Activated naive CD8-positive, alpha-beta T cell treated with anti-CD3 and anti-CD28 coated beads, Interleukin-2, amount 10 ng/mL, durations not matched to agents 7 days and 5 days (primary cell): Measurements from ENCODE around the gene DISP3. TPM values are rescaled to one million over a fixed set of nuclear protein-coding genes. Genes with fewer than 3 reads are reported as not detected.

Experiments
- ATAC-seq: fragments of 150-1000 bp; cut with Tn5 transposase; one replicate; pipeline ENCODE4 v1.10.0; 2021; ENCODE audit warnings: low read depth, moderate library complexity
- POLR2A ChIA-PET: fragments of 350-600 bp; sonication (Branson Sonifier 250); formaldehyde crosslinking; loops from one replicate; lab custom pipeline; 2021; ENCODE audit warnings: antibody characterized with exemption; lab: Charles Lee
- DNase-seq: peaks from one replicate; pipeline ENCODE4 v3.0.0; 2021
- H3K27ac Mint-ChIP-seq: one replicate; pipeline ENCODE4 v1.8.0; 2022; ENCODE audit warnings: mild to moderate bottlenecking, mixed read lengths
- H3K27me3 Mint-ChIP-seq: one replicate; pipeline ENCODE4 v1.8.0; 2022; ENCODE audit warnings: mild to moderate bottlenecking, moderate library complexity, mixed read lengths
- H3K36me3 Mint-ChIP-seq: one replicate; pipeline ENCODE4 v1.8.0; 2021; ENCODE audit warnings: mild to moderate bottlenecking, mixed read lengths
- H3K4me1 Mint-ChIP-seq: one replicate; pipeline ENCODE4 v1.8.0; 2021; ENCODE audit warnings: mixed read lengths
- H3K4me3 Mint-ChIP-seq: one replicate; pipeline ENCODE4 v1.8.0; 2022; ENCODE audit warnings: mild to moderate bottlenecking, moderate library complexity, mixed read lengths
- H3K9me3 Mint-ChIP-seq: one replicate; pipeline ENCODE4 v1.8.0; 2021; ENCODE audit warnings: mixed read lengths
- total RNA-seq, 2 experiments: library from RNA; stranded (reverse); gene quantifications; one replicate each; pipeline ENCODE4 v1.2.3, GENCODE V29; 2021

DISP3 gene
- total RNA-seq, 2 experiments from 2014 or later: 0.44 to 0.60 TPM

DNA sequence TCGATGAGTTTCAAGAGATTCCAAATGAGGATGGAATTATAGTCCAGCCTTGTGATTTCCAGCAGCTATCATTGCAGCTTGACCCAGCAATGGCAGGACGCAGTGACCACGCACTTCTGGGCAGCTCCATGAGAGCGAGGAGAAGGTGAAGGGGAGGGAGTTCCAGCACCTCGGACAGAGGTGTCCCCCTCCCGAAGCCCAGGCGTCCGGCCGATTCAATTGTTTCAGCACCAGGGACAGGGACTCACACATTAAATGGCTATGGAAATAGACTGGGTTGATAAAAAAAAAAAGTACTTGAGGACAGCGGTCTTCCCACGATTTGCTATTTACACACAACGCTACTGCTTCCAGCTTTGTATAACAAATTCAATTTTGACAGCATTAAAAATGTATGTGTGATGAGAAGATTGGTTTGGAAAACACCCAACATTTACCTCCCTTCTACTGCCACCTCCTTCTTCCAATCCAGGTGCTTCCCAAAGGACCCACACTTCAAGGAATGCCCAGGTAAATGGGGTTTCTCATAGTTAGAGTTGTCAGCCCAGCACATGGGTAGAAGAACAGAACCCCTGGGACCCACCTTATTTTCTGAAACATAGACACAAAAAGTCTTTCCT, 71.8 kb downstream of the DISP3 start:
- Mint-ChIP-seq H3K9me3 (no peaks in the 10 kb centered on the region), H3K27ac (no peak overlapping the region), H3K36me3 (no peaks in the 10 kb centered on the region), H3K27me3 (peaks cover 16% of the 10 kb centered on the region), H3K4me1 (no peaks in the 10 kb centered on the region), H3K4me3 (no peak overlapping the region)
- DNase-seq (peak; percentile 60), ATAC-seq (no peak)
- POLR2A ChIA-PET: interaction anchor here (0.6 to 0.7 kb wide), 2 partner anchors 54 to 436 kb away, joined by 3 read pairs; no protein-coding TSS in a partner anchor

- H3K36me3 Mint-ChIP-seq: no peaks in the 10 kb centered on the region
- H3K4me3 Mint-ChIP-seq: no peak overlapping the region
- H3K27me3 Mint-ChIP-seq: peaks cover 49% of the 10 kb centered on the region
- ATAC-seq (no peak), DNase-seq (no peak)
- no peaks in the 10 kb centered on the region for H3K9me3 Mint-ChIP-seq
- no peak overlapping the region for H3K27ac Mint-ChIP-seq
- no peaks in the 10 kb centered on the region for H3K4me1 Mint-ChIP-seq
- POLR2A ChIA-PET: no interaction called here
These were observed 79.3 kb downstream of the DISP3 start for GRCh38 chr1:11558276-11558675.

- H3K4me1 Mint-ChIP-seq: no peaks in the 10 kb centered on the region
- H3K4me3 Mint-ChIP-seq: no peak overlapping the region
- ATAC-seq (no peak), DNase-seq (no peak)
- H3K36me3 Mint-ChIP-seq: no peaks in the 10 kb centered on the region
- no peaks in the 10 kb centered on the region for H3K9me3 Mint-ChIP-seq
- H3K27me3 Mint-ChIP-seq: peaks cover 54% of the 10 kb centered on the region
- H3K27ac Mint-ChIP-seq: no peak overlapping the region
- POLR2A ChIA-PET: no interaction called here
These were observed 80.1 kb downstream of the DISP3 start for GRCh38 chr1:11558871-11559590.

DNA sequence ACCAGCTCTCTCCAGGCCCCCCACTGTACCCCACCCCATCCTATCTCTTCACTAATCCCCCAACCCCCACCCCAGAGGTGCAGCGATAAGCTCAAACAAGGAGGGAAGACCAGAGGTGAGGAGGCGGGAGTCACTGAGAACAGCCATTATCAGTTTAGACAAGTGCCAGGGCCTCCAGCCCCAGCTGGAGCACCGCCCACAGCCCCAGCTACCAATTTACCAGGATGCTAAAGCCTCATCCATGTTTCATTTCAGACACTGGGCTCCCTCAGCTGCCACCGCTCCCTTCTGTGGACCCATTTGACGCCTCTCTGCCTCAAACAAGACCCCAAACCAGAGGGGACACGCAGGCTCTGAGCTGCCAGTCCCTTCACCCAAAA, 80.6 kb downstream of the DISP3 start:
- Mint-ChIP-seq H3K4me3 (no peak overlapping the region), H3K9me3 (no peaks in the 10 kb centered on the region), H3K27ac (no peak overlapping the region), H3K36me3 (no peaks in the 10 kb centered on the region), H3K4me1 (no peaks in the 10 kb centered on the region), H3K27me3 (peaks cover 52% of the 10 kb centered on the region)
- ATAC-seq (no peak), DNase-seq (no peak)
- POLR2A ChIA-PET: no interaction called here

DNA sequence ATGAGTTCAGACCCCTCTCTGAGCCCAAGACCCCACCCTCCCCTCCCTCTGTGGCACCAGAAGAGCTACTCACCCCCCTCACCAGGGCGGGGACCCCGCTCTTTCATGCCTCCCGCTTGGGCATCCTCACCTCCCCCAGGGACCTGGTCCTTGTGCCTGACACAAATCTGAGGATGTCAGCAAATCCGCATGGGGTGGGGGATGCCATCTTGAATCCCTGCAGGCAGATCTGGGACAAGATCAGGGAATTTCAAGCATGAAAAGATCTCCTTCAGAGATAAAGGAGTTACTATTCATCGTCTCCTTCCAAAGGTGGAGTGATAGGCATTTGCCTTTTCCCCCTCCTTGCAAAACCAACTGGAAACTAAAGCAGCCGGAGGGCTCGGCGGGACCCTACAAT, 81.1 kb downstream of the DISP3 start:
- Mint-ChIP-seq H3K27ac (no peak overlapping the region), H3K9me3 (no peaks in the 10 kb centered on the region), H3K36me3 (no peaks in the 10 kb centered on the region), H3K27me3 (peaks cover 52% of the 10 kb centered on the region), H3K4me1 (no peaks in the 10 kb centered on the region), H3K4me3 (no peak overlapping the region)
- DNase-seq: no peak
- POLR2A ChIA-PET: no interaction called here
- ATAC-seq: no peak

- POLR2A ChIA-PET: no interaction called here
- no peak for ATAC-seq
- H3K9me3 Mint-ChIP-seq: no peaks in the 10 kb centered on the region
These were observed 82.8 kb downstream of the DISP3 start for GRCh38 chr1:11561740-11562139.

DNA sequence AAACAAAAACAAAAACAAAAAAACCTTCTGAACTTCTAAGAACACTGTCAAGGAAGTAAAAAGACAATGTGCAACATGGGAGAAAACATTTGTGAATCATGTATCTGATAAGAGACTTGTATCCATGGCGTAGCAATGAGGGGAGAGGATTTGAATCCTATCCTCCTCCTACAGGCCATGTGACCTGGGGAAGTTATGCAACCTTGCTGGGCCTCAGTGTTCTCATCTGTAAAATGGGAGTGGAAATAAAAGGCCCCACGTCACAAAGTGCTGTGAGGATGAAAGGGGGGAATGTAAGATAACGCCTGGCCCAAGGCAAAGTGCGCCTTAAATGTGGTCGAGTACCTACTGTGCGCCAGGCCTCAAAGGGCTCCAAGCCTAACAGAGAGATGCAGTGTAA, 83.7 kb downstream of the DISP3 start:
- Mint-ChIP-seq H3K4me1 (no peaks in the 10 kb centered on the region), H3K27ac (no peak overlapping the region), H3K9me3 (no peaks in the 10 kb centered on the region), H3K4me3 (no peak overlapping the region), H3K27me3 (peaks cover 37% of the 10 kb centered on the region), H3K36me3 (no peaks in the 10 kb centered on the region)
- POLR2A ChIA-PET: no interaction called here
- ATAC-seq (no peak), DNase-seq (no peak)

More at GRCh38 chr1:11561740-11562139, 82.8 kb downstream of the DISP3 start:
- Mint-ChIP-seq H3K27me3 (peaks cover 46% of the 10 kb centered on the region), H3K4me3 (no peak overlapping the region), H3K27ac (no peak overlapping the region), H3K36me3 (no peaks in the 10 kb centered on the region), H3K4me1 (no peaks in the 10 kb centered on the region)
- DNase-seq: no peak

DNA sequence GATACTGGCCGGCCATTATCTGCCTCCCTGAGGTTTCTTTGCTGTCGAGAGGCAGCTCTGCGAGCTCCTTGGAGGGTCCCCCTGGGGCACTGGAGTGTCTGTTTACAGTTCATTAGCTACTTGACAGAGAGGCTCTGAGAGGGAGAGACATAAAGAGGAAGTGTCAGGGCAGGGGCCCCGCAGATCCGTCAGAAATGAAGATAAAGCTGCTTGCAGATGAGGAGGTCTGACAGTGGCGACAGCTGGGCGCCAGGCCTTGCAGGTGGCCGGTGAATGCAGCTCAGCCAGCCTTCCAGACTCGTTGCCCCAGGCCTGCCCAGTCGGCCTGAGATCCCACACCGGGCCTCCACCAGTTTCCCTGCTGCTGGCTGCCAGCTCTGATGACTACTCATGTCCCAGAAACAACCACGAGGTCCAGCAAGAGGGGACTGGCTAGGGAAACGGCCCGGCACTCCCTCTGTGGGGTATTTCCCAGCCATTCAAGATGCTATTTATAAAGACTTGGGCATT, 84.7 kb downstream of the DISP3 start:
- POLR2A ChIA-PET: no interaction called here
- H3K9me3 Mint-ChIP-seq: no peaks in the 10 kb centered on the region
- H3K36me3 Mint-ChIP-seq: no peaks in the 10 kb centered on the region
- peaks cover 28% of the 10 kb centered on the region for H3K27me3 Mint-ChIP-seq
- no peak overlapping the region for H3K4me3 Mint-ChIP-seq
- ATAC-seq: no peak
- H3K27ac Mint-ChIP-seq: no peak overlapping the region
- H3K4me1 Mint-ChIP-seq: no peaks in the 10 kb centered on the region
- no peak for DNase-seq

- Mint-ChIP-seq H3K9me3 (no peaks in the 10 kb centered on the region), H3K4me1 (no peaks in the 10 kb centered on the region), H3K4me3 (no peak overlapping the region), H3K36me3 (no peaks in the 10 kb centered on the region), H3K27ac (no peak overlapping the region), H3K27me3 (peaks cover 24% of the 10 kb centered on the region)
- DNase-seq (no peak), ATAC-seq (no peak)
- POLR2A ChIA-PET: no interaction called here
These were observed 85.3 kb downstream of the DISP3 start for GRCh38 chr1:11564237-11564636.

DNA sequence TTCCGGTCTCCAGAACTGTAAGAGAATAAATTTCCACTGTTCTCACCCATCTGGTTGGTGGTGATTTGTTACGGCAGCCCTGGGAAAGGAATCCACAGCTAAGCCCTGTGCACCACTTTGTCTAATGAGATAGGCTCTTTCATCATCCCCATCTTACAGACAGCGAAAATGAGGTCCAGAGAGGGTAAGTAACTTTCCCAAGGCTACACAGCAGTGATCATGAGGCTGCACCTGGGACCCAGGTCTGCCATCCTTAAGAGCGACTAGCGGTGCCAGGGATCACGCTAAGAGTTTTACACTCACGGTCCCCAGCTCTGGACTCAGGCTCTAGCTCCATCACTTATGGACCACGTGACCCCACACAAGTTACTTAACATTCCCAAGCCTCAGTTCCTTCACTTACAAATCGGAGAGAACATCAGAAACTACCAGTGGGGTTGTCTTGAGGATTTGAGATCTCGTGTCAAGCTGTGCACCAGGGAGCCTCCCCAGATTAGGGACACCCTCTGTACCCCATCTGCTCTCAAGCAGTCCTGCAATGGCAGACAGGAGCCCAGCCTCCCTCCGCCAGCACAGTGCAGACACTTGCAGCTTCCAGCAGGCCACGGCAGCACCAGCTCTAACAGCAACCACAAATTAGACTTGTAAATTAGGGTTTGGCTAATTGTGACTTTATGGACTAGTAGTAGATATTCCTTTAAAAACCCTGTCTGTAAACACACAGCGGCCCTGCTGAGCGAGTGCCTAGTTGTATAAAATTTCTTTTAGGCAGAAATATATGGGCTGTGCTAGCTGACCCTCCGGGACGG, 87.3 kb downstream of the DISP3 start:
- H3K9me3 Mint-ChIP-seq: no peaks in the 10 kb centered on the region
- peaks cover 24% of the 10 kb centered on the region for H3K27me3 Mint-ChIP-seq
- POLR2A ChIA-PET: no interaction called here
- H3K36me3 Mint-ChIP-seq: no peaks in the 10 kb centered on the region
- H3K4me1 Mint-ChIP-seq: no peaks in the 10 kb centered on the region
- H3K27ac Mint-ChIP-seq: no peak overlapping the region
- H3K4me3 Mint-ChIP-seq: no peak overlapping the region
- no peak for ATAC-seq
- DNase-seq: no peak

DNA sequence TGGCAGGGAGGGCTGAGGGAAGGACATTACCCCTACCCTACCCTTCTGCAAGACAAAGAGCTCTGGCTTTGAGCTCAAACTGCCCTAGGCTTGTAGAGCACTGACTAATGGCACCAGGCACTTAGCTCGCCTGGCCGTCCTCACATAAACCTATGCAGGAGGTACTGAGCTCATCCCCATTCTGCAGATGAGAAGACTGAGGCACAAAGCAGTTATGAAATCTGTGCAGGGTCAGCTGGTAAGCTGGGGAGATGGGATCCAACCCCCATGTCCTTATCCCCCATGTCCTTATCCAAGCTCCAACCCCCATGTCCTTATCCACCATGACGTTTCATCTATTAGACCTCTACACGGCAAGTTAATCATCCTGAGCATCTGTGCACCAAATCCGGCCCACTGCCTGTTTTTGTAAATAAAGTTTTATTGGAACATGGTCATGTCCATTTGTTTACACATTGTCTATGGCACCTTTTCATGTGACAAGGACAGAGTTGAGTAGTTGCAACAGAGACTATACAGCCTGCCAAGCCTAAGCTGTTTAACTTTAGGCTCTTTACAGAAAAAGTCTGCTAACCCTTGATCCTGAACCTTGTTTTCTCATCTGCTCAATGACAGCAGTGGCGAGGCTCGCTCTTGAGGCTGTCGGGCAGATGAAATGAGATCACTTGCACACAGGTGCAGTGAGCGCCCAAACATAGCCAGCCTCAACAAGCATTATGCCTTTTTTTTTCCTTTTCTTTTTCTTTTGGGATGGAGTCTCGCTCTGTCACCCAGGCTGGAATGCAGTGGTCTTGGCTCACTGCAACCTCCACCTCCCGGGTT, 88.5 kb downstream of the DISP3 start:
- Mint-ChIP-seq H3K27ac (no peak overlapping the region), H3K4me3 (no peak overlapping the region), H3K36me3 (no peaks in the 10 kb centered on the region), H3K27me3 (peaks cover 22% of the 10 kb centered on the region), H3K4me1 (no peaks in the 10 kb centered on the region), H3K9me3 (no peaks in the 10 kb centered on the region)
- DNase-seq: no peak
- POLR2A ChIA-PET: no interaction called here
- ATAC-seq: no peak

DNA sequence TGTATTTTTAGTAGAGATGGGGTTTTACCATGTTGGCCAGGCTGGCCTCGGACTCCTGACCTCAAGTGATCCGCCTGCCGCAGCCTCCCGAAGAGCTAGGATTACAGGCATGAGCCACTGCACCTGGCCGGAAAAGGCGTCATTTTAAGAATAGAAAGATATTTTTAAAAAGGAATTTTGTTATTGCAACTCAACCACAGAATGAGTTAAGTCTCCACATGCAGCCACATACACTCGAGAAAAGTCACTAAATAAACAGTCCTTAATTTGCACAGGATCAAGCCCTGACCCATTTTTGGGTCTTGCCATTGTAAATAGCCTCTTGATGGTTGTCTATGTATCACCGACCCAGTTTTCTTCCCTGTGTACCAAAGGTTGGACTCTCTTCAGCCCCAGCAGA, 89.7 kb downstream of the DISP3 start:
- Mint-ChIP-seq H3K4me3 (no peak overlapping the region), H3K9me3 (no peaks in the 10 kb centered on the region), H3K4me1 (no peaks in the 10 kb centered on the region), H3K27me3 (peaks cover 18% of the 10 kb centered on the region), H3K36me3 (no peaks in the 10 kb centered on the region), H3K27ac (no peak overlapping the region)
- POLR2A ChIA-PET: no interaction called here
- no peak for ATAC-seq
- no peak for DNase-seq

DNA sequence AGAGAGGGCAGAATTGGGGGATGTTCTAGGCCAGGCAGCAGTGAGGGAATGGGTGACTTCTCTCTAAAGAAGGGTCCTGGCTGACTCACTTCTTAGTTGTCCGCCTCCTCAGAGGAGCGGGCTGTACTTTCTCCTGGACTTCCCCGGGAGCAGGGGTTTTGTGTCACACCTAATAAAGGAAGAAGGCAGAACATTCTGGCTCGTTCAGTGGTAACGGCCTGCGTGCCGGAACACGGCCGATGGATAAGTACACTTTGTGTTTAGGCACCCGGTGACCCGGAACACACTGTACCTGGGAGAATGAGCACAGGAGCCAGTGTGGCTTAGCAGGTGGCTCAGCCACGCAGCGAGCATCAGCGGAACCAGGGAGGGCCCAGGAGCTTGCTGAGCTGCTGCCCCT, 90.6 kb downstream of the DISP3 start:
- DNase-seq: no peak
- no peak overlapping the region for H3K4me3 Mint-ChIP-seq
- no peaks in the 10 kb centered on the region for H3K36me3 Mint-ChIP-seq
- H3K27ac Mint-ChIP-seq: no peak overlapping the region
- no peaks in the 10 kb centered on the region for H3K9me3 Mint-ChIP-seq
- no peak for ATAC-seq
- H3K27me3 Mint-ChIP-seq: peaks cover 14% of the 10 kb centered on the region
- no peaks in the 10 kb centered on the region for H3K4me1 Mint-ChIP-seq
- POLR2A ChIA-PET: no interaction called here
